Testis (tissue), 3 donors: ENCODE results near the gene GTPBP6. TPM values are rescaled to one million over a fixed set of nuclear protein-coding genes. Genes with fewer than 3 reads are reported as not detected.

Experiments
- DNase-seq: peaks from one replicate; pipeline ENCODE4 v3.0.0-alpha.2; 2019
- H3K27ac ChIP-seq, 2 donors: fragments of 200-600 bp; sonication (generic); one replicate each; pipeline ENCODE4 v1.5.1; 2019
- H3K27me3 ChIP-seq: fragments of 200-600 bp; sonication (generic); one replicate; pipeline ENCODE4 v1.5.1; 2019
- H3K36me3 ChIP-seq: fragments of 200-600 bp; sonication (generic); one replicate; pipeline ENCODE4 v1.5.1; 2017; ENCODE audit warnings: low read depth; ENCODE audit errors: missing control alignments
- H3K4me1 ChIP-seq: fragments of 200-600 bp; sonication (generic); one replicate; pipeline ENCODE4 v1.5.1; 2019
- H3K4me3 ChIP-seq, 2 donors: fragments of 200-600 bp; sonication (generic); one replicate each; pipeline ENCODE4 v1.5.1; 2017 to 2019
- H3K9me3 ChIP-seq: fragments of 200-600 bp; sonication (generic); one replicate; pipeline ENCODE4 v1.5.1; 2017
- POLR2A ChIP-seq: fragments of 450-650 bp; IDR thresholded peaks from one replicate; pipeline ENCODE4 v1.6.1; 2017; ENCODE audit warnings: antibody characterized with exemption, mild to moderate bottlenecking, moderate library complexity
- WGBS, 2 donors: methylation state at CpG; one replicate each; pipeline ENCODE4 v1.1.5; 2018; 5-methylcytosine and 5-hydroxymethylcytosine counted together
- intact Hi-C: fragments of 100-400 bp; cut with DNase I; formaldehyde crosslinking; loops from one replicate; pipeline ENCODE4 v1.15.1; 2023; ENCODE audit warnings: low total_unique reads
- polyA plus RNA-seq: library from polyadenylated mRNA; stranded (reverse); fragments of 350-450 nt; fragmentation: Illumina TruSeq; extraction: RNeasy Lipid Tissue Mini Kit (QIAGEN cat#74804); gene quantifications from one replicate; pipeline ENCODE4 v1.2.3, GENCODE V29; 2014; ENCODE audit warnings: low read depth, low replicate concordance; ENCODE audit not compliant: insufficient read depth
- total RNA-seq, 2 donors: library from RNA; depleted of rRNA; stranded (reverse); fragments of >200 nt; gene quantifications; one replicate each; pipeline ENCODE4 v1.2.3, GENCODE V29; 2016
- TF ChIP-seq, protein P1 (sequence below), 3 experiments: fragments of 450-650 bp in 2 of 3; fragments of 200-600 bp in 1 of 3; sonication (generic) in 1 of 3; IDR thresholded peaks; one replicate each; pipeline ENCODE4 v1.5.1; 2016 to 2019; ENCODE audit warnings: antibody characterized with exemption in 3 of 3, mild to moderate bottlenecking in 2 of 3, moderate library complexity in 1 of 3

The GTPBP6 gene
- total and polyA plus RNA-seq, 3 donors from 2014 or later: 38.0 to 74.3 (median 43.8) TPM

DNA sequence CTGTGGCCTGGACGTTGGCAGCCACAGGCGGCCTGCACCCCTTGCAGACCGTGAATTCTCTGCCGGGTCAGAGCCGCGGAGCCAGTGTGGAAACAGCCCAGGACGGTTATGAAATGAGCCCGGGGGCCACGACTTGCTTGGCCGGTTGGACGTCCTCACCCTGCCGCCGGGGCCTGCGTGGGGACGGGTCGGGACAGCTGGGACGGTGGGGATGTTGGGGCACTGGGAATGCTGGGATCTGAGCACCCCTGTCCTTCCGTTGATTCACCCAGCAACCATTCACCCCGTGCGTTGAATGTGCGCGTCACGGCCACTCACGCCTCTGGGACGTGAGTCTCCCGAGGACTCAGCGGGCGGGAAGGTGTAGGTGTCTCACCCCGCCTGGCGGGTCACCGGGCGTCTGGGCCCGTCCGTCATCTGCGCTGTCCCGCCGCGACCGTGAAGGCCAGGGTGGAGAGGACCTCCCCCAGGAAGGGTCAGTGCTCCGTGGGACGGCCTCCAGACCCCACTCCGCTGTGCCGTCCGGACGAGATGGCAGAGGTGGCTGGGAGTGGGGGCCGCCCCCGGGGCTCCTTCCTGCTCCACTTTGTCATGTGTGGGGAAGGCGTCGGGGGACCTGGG is 41.9 kb downstream of the GTPBP6 start:
- intact Hi-C loops: no loop called here
- no peaks in the 10 kb centered on the region for H3K36me3 ChIP-seq
- DNase-seq: no peak
- peaks cover 3% of the 10 kb centered on the region for H3K4me1 ChIP-seq
- TF ChIP-seq, protein P1, sequence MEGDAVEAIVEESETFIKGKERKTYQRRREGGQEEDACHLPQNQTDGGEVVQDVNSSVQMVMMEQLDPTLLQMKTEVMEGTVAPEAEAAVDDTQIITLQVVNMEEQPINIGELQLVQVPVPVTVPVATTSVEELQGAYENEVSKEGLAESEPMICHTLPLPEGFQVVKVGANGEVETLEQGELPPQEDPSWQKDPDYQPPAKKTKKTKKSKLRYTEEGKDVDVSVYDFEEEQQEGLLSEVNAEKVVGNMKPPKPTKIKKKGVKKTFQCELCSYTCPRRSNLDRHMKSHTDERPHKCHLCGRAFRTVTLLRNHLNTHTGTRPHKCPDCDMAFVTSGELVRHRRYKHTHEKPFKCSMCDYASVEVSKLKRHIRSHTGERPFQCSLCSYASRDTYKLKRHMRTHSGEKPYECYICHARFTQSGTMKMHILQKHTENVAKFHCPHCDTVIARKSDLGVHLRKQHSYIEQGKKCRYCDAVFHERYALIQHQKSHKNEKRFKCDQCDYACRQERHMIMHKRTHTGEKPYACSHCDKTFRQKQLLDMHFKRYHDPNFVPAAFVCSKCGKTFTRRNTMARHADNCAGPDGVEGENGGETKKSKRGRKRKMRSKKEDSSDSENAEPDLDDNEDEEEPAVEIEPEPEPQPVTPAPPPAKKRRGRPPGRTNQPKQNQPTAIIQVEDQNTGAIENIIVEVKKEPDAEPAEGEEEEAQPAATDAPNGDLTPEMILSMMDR (IDR thresholded peaks at IDR 0.05): no peak
- TF ChIP-seq POLR2A: no peak
- peak overlapping the region; percentile 1 to 22 for H3K4me3 ChIP-seq
- no peaks in the 10 kb centered on the region for H3K27me3 ChIP-seq
- H3K9me3 ChIP-seq: no peaks in the 10 kb centered on the region
- H3K27ac ChIP-seq: no peak overlapping the region
- 16 to 29% methylated on average over 13 to 48 of the region's 49 CpGs for WGBS, 2 donors

DNA sequence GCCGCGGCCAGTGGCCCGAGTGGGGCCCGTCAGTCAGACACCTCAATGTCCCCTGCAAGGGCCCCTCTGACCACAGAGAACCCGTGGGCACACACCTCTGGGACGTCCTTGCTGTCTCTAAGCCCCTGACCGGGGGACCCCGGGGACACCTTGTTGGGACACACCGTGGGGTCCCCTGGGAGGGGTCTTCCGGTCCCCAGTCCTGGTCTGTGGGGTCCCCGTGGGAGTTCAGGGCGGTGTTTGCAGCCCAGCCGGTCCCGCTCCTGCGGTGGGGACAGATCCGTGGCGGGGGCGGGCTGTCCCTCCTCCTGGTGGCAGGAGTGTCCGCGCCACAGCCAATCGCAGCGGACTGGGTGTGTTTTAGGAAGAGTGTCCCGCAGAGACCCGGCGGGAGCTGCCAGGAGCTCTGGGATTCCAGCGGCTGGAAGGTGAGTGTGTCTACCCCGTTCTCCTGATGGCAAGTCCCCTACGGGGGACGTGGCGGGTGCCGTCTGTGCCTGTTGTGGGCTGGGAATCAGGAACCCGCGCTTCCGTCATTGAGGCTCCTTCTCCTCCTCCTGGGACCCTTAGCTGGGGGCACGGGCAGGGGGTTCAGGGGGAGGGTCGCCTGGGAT is 42.5 kb downstream of the GTPBP6 start:
- peak; percentile 62 for DNase-seq
- H3K36me3 ChIP-seq: no peaks in the 10 kb centered on the region
- H3K4me1 ChIP-seq: peaks cover 3% of the 10 kb centered on the region
- TF ChIP-seq, protein P1 (IDR thresholded peaks at IDR 0.05): no peak
- TF ChIP-seq POLR2A: no peak
- no peaks in the 10 kb centered on the region for H3K9me3 ChIP-seq
- H3K27me3 ChIP-seq: no peaks in the 10 kb centered on the region
- WGBS, 2 donors: 27 to 36% methylated on average over 11 to 24 of the region's 36 CpGs
- H3K4me3 ChIP-seq: peak overlapping the region; percentile 1 to 22
- intact Hi-C loops: no loop called here
- no peak overlapping the region for H3K27ac ChIP-seq

DNA sequence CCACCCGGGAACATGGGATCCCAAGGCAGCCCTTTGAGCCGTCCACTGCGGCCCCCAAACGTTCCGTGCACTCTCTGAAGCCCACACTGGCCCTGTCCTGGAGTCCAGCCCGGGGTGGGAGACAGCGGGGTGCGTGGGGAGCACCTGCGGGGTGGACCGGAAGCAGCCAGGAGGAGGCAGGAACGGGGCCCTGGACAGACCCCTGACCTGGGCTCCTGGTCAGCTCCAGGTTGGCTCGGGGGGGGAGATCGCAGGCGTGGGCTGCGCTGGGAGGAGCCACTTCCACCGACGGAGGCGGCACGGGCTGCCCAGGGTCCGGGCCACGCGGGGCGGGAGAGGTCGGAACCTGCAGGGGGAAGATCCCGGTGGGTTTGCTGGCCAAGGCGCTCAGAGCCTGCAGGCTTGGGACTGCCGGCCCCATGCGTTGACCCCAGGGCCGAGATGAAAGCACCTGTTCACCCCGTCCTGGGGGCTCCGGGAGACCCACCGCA is 43.1 kb downstream of the GTPBP6 start:
- TF ChIP-seq, protein P1 (IDR thresholded peaks at IDR 0.05): no peak
- no peak for TF ChIP-seq POLR2A
- intact Hi-C loops: no loop called here
- no peak for DNase-seq
- H3K4me3 ChIP-seq: no peak overlapping the region
- H3K27me3 ChIP-seq: no peaks in the 10 kb centered on the region
- WGBS, 2 donors: 46 to 52% methylated on average over 22 to 23 of the region's 32 CpGs
- no peaks in the 10 kb centered on the region for H3K9me3 ChIP-seq
- H3K36me3 ChIP-seq: no peaks in the 10 kb centered on the region
- H3K27ac ChIP-seq: no peak overlapping the region
- H3K4me1 ChIP-seq: peaks cover 3% of the 10 kb centered on the region

DNA sequence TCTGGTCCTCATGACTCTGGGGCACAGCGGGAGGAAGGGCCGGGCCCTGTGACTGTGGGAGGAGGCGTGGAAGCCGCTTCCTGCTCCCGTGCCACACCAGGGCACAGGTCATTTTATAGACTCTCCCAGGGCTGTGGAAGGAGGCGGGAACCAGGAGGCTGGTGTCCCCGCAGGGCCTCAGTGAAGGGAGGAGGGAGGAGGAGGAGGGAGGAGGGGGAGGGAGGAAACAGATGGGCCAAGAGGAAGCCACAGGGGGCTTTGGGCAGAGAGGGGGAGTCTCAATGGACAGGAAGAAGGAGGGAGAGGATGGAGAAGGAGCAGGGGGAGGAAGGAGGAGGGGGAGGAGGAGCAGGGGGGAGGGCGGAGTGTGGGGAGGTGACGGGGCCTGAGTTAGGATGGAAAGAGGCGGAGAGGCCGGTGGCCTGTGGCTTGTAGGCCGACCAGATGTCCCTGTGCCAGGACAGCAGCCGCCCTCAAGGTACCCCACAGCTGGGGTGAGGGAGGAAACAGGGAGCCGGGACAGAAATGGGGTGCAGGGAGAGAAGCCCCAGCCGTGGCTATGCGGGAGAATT is 43.6 kb downstream of the GTPBP6 start:
- no peaks in the 10 kb centered on the region for H3K27me3 ChIP-seq
- WGBS, 2 donors: 73 to 79% methylated on average over 15 to 16 of the region's 16 CpGs
- intact Hi-C loops: no loop called here
- no peak for TF ChIP-seq POLR2A
- TF ChIP-seq, protein P1 (IDR thresholded peaks at IDR 0.05): no peak
- H3K9me3 ChIP-seq: no peaks in the 10 kb centered on the region
- H3K4me1 ChIP-seq: peaks cover 3% of the 10 kb centered on the region
- no peak overlapping the region for H3K4me3 ChIP-seq
- H3K27ac ChIP-seq: no peak overlapping the region
- no peaks in the 10 kb centered on the region for H3K36me3 ChIP-seq
- no peak for DNase-seq
